GM12878 (cell line): ENCODE results near the gene CCDC85B. TPM values are rescaled to one million over a fixed set of nuclear protein-coding genes. Genes with fewer than 3 reads are reported as not detected.
A peak's percentile ranks its signal among the peaks of the same experiment; 100 is the strongest.

Experiments used
- ATAC-seq: fragments of 200-7000 bp; cut with Tn5 transposase; 3 replicates; pipeline ENCODE4 v1.9.1; 2020; ENCODE audit warnings: mild to moderate bottlenecking, moderate library complexity
- BruUV-seq: library from RNA; stranded (reverse); fragments of 400-500 nt; replicated peaks from 2 replicates; lab custom pipeline; 2021; lab: Mats Ljungman, UMichigan
- CTCF ChIA-PET: fragments of 300-600 bp; sonication (Branson Sonifier 250); formaldehyde crosslinking; extraction: SDS; loops from one replicate; lab custom pipeline; 2021; ENCODE audit warnings: inconsistent platforms; lab: Yijun Ruan, JAX
- POLR2A ChIA-PET: fragments of 350-600 bp; formaldehyde crosslinking; extraction: SDS; loops from one replicate; lab custom pipeline; 2021; ENCODE audit warnings: inconsistent platforms; lab: Charles Lee
- RAD21 ChIA-PET: fragments of 300-600 bp; sonication (Branson Sonifier 250); formaldehyde crosslinking; loops from one replicate; lab custom pipeline; 2023; ENCODE audit warnings: antibody characterized with exemption; ENCODE audit not compliant: unreplicated experiment; lab: Charles Lee
- SMC1A ChIA-PET: fragments of 300-600 bp; sonication (Branson Sonifier 250); formaldehyde crosslinking; loops from one replicate; lab custom pipeline; 2023; ENCODE audit not compliant: unreplicated experiment, uncharacterized antibody; lab: Charles Lee
- DNase-seq: peaks from one replicate; pipeline ENCODE4 v3.0.0-alpha.2; 2011; ENCODE audit warnings: low read depth, low spot score
- FAIRE-seq: peaks from 3 replicates; lab custom pipeline; 2011; peaks lifted over from hg19 to GRCh38; lab: Jason Lieb, UNC
- H2AFZ ChIP-seq: 2 replicates; pipeline ENCODE4 v1.6.0; 2011; ENCODE audit warnings: low read depth, low read length, control low read depth; ENCODE audit not compliant: control insufficient read depth
- H3K27ac ChIP-seq: 2 replicates; pipeline ENCODE4 v1.5.1; 2011; ENCODE audit warnings: control low read depth; ENCODE audit not compliant: control insufficient read depth, insufficient read depth
- H3K27me3 ChIP-seq, 2 experiments: replicated peaks in 1 of 2; 2 replicates each; pipeline versions ENCODE4 v1.6.0 to v1.6.1; 2011; ENCODE audit warnings: low read length in 1 of 2; ENCODE audit not compliant: control insufficient read depth in 2 of 2, insufficient read depth in 2 of 2
- H3K36me3 ChIP-seq, 2 experiments: 2 replicates each; pipeline ENCODE4 v1.5.1; 2011; ENCODE audit warnings: low read length in 1 of 2; ENCODE audit not compliant: control insufficient read depth in 2 of 2, insufficient read depth in 2 of 2
- H3K4me1 ChIP-seq: 2 replicates; pipeline ENCODE4 v1.6.1; 2011; ENCODE audit warnings: mild to moderate bottlenecking, low read length, moderate library complexity, mixed read lengths; ENCODE audit not compliant: control insufficient read depth, insufficient read depth
- H3K4me2 ChIP-seq: 2 replicates; pipeline ENCODE4 v1.6.0; 2011; ENCODE audit warnings: control low read depth; ENCODE audit not compliant: control insufficient read depth, insufficient read depth
- H3K4me3 ChIP-seq: fragments of 200-600 bp; sonication (generic); 2 replicates; pipeline ENCODE4 v1.5.1; 2016
- H3K79me2 ChIP-seq: 2 replicates; pipeline ENCODE4 v1.6.0; 2011; ENCODE audit warnings: low read length; ENCODE audit not compliant: control insufficient read depth, insufficient read depth
- H3K9ac ChIP-seq: 2 replicates; pipeline ENCODE4 v1.8.0; 2011; ENCODE audit warnings: low read length, control low read depth, mixed read lengths; ENCODE audit not compliant: control insufficient read depth, insufficient read depth
- H3K9me3 ChIP-seq: replicated peaks from 3 replicates; pipeline ENCODE4 v1.5.1; 2011; ENCODE audit warnings: mild to moderate bottlenecking, low read length; ENCODE audit not compliant: control insufficient read depth, insufficient read depth
- H4K20me1 ChIP-seq: 2 replicates; pipeline ENCODE4 v1.6.0; 2011; ENCODE audit not compliant: control insufficient read depth, insufficient read depth
- ATF3 ChIP-seq: IDR thresholded peaks from 2 replicates; pipeline ENCODE4 v1.6.1; 2011; ENCODE audit warnings: low read depth, mild to moderate bottlenecking, low read length, moderate library complexity, borderline replicate concordance; ENCODE audit errors: extremely low read depth
- BHLHE40 ChIP-seq, 2 experiments: fragments of 450-650 bp in 1 of 2; IDR thresholded peaks; 2 replicates each; pipeline ENCODE4 v1.6.1; 2011 to 2017; ENCODE audit warnings: low read depth in 2 of 2, borderline replicate concordance in 1 of 2, improper control_type of control experiment in 1 of 2, low read length in 1 of 2, mild to moderate bottlenecking in 1 of 2
- BRCA1 ChIP-seq: IDR thresholded peaks from 2 replicates; pipeline ENCODE4 v1.6.1; 2011; ENCODE audit warnings: low read depth, low read length, improper control_type of control experiment
- EZH2 ChIP-seq: IDR thresholded peaks from 2 replicates; pipeline ENCODE4 v1.6.1; 2012; ENCODE audit warnings: low read depth, mild to moderate bottlenecking, control low read depth, inconsistent platforms, low read length, borderline replicate concordance; ENCODE audit not compliant: control insufficient read depth
- FOXK2 ChIP-seq: fragments of 450-650 bp; IDR thresholded peaks from 2 replicates; pipeline ENCODE4 v1.6.1; 2017; ENCODE audit warnings: mild to moderate bottlenecking, moderate library complexity
- KDM1A ChIP-seq: fragments of 200-600 bp; sonication (generic); IDR thresholded peaks from 2 replicates; pipeline ENCODE4 v1.6.1; 2016; ENCODE audit warnings: borderline replicate concordance
- MEF2A ChIP-seq: IDR thresholded peaks from 2 replicates; pipeline ENCODE4 v1.6.1; 2011; ENCODE audit warnings: low read depth, mild to moderate bottlenecking, low read length, moderate library complexity; ENCODE audit not compliant: insufficient read depth
- MYC ChIP-seq: IDR thresholded peaks from 2 replicates; pipeline ENCODE4 v1.6.1; 2011; ENCODE audit warnings: mild to moderate bottlenecking, low read length, moderate library complexity, inconsistent platforms; ENCODE audit not compliant: insufficient read depth, insufficient replicate concordance, insufficient read length, severe bottlenecking
- NFXL1 ChIP-seq: fragments of 450-650 bp; IDR thresholded peaks from 2 replicates; pipeline ENCODE4 v1.6.1; 2017; ENCODE audit warnings: antibody characterized with exemption, mild to moderate bottlenecking, borderline replicate concordance
- POLR2AphosphoS5 ChIP-seq: IDR thresholded peaks from 2 replicates; pipeline ENCODE4 v1.6.1; 2011; ENCODE audit warnings: mild to moderate bottlenecking, low read length, inconsistent platforms
- POU2F2 ChIP-seq: IDR thresholded peaks from 3 replicates; pipeline ENCODE4 v1.6.1; 2011; ENCODE audit warnings: low read depth, mild to moderate bottlenecking, low read length, borderline replicate concordance
- RAD21 ChIP-seq: IDR thresholded peaks from 2 replicates; pipeline ENCODE4 v1.6.1; 2011; ENCODE audit warnings: mild to moderate bottlenecking, low read depth, low read length, moderate library complexity; ENCODE audit not compliant: insufficient read depth
- TCF7 ChIP-seq: IDR thresholded peaks from 2 replicates; pipeline ENCODE4 v1.6.1; 2014; ENCODE audit warnings: antibody characterized with exemption, borderline replicate concordance
- ZNF687 ChIP-seq: fragments of 450-650 bp; IDR thresholded peaks from 2 replicates; pipeline ENCODE4 v1.6.1; 2017; ENCODE audit warnings: mild to moderate bottlenecking, moderate library complexity
- WGBS: methylation state at CpG from one replicate; pipeline ENCODE4 v1.1.6; 2016; ENCODE audit warnings: low lambda C conversion rate; ENCODE audit not compliant: insufficient replicate concordance, insufficient coverage; ENCODE audit errors: missing lambda C conversion rate; 5-methylcytosine and 5-hydroxymethylcytosine counted together
- in situ Hi-C: fragments of 300-500 bp; cut with MboI; formaldehyde crosslinking; loops from 9 replicates; pipeline ENCODE4 v1.14.3; 2018; ENCODE audit warnings: mixed read lengths
- intact Hi-C: fragments of 100-400 bp; cut with micrococcal nuclease; formaldehyde crosslinking; loops from one replicate; pipeline ENCODE4 v1.14.2; 2022; ENCODE audit not compliant: unreplicated experiment
- polyA plus RNA-seq, 11 experiments: library from polyadenylated mRNA; depleted of rRNA in 4 of 11; unstranded in 6 of 11; stranded (reverse) in 5 of 11; fragments of >200 nt; fragmentation: Nextera tagmentation in 4 of 11; fragmentation: Illumina TruSeq in 1 of 11; extraction: Ambion mirVana in 4 of 11; extraction: Trizol in 1 of 11; gene quantifications; 1 replicate in 1 of 11; 2 replicates in 10 of 11; pipeline versions ENCODE4 v1.2.1 to v1.2.3, GENCODE V29; 2011 to 2016; ENCODE audit warnings: inconsistent platforms in 2 of 11, missing spikeins in 2 of 11, low read depth in 1 of 11
- total RNA-seq, 4 experiments: library from RNA; depleted of rRNA in 3 of 4; stranded (reverse); fragments of >200 nt in 3 of 4; fragmentation: Illumina TruSeq in 1 of 4; extraction: Trizol in 1 of 4; gene quantifications; 2 replicates each; pipeline versions ENCODE4 v1.2.1 to v1.2.3, GENCODE V29; 2013 to 2021
- TF ChIP-seq, protein P1 (sequence below): fragments of 450-650 bp; IDR thresholded peaks from 2 replicates; pipeline ENCODE4 v1.6.1; 2014; ENCODE audit warnings: mild to moderate bottlenecking

The CCDC85B gene
- total and polyA plus RNA-seq, 10 of the 15 experiments (the other 5 are each of a cell fraction or from before 2014, with no cell fraction given), result 0.32 to 114 (median 49.5) TPM

GRCh38 chr11:65897020-65897471, 6.6 kb downstream of the CCDC85B start (continued):
- TF ChIP-seq MEF2A, result no peak

GRCh38 chr11:65898656-65899355, 8.3 kb downstream of the CCDC85B start:
- ChIA-PET SMC1A (interaction anchor here (0.9 to 5.6 kb wide), 9 partner anchors 7 to 186 kb away, joined by 3 to 47 read pairs (median 3); partner anchors contain the start of genes CCDC85B, FIBP and KAT5), CTCF (interaction anchor here (0.9 to 6.5 kb wide), 6 partner anchors 9 to 146 kb away, joined by 4 to 67 read pairs (median 9); partner anchors contain the start of genes CCDC85B, FIBP and MUS81), RAD21 (interaction anchor here (0.8 to 1.8 kb wide), 7 partner anchors 10 to 119 kb away, joined by 3 to 20 read pairs (median 5); partner anchors contain the start of genes AP5B1, CCDC85B, FIBP and MUS81), POLR2A (interaction anchor here (0.5 to 3.6 kb wide), 9 partner anchors 10 to 238 kb away, joined by 4 to 62 read pairs (median 6); partner anchors contain the start of genes CCDC85B, FIBP and MUS81)
- peak overlapping the region; percentile 58 for H2AFZ ChIP-seq
- H3K9ac ChIP-seq, result peak overlapping the region; percentile 3
- intact Hi-C loops, result loop anchor here (10.0 kb wide), 1 partner anchor 236 kb away; no protein-coding TSS in a partner anchor
- DNase-seq (no peak), FAIRE-seq (no peak), ATAC-seq (no peak)
- no peaks in the 10 kb centered on the region for H3K36me3 ChIP-seq
- peaks cover 12% of the 10 kb centered on the region; the same call in 1 of the 2 replicates for H3K4me1 ChIP-seq
- H3K79me2 ChIP-seq, result peaks cover 15% of the 10 kb centered on the region
- no TSS peak for BruUV-seq
- H3K9me3 ChIP-seq, result no peaks in the 10 kb centered on the region
- 21% methylated on average over 27 of the region's 28 CpGs for whole genome bisulfite sequencing
- peak overlapping the region; percentile 86 for H3K4me2 ChIP-seq
- H4K20me1 ChIP-seq, result no peaks in the 10 kb centered on the region
- in situ Hi-C loops, result no loop called here
- H3K27ac ChIP-seq, result no peak overlapping the region
- peak overlapping the region; percentile 84 for H3K4me3 ChIP-seq
- H3K27me3 ChIP-seq, result no peaks in the 10 kb centered on the region; a peak in 1 of 4 replicates
- TF ChIP-seq EZH2 (no peak), FOXK2 (no peak), ATF3 (no peak), MYC (no peak), POU2F2 (0 out of 3 replicates have a peak, but pooled peaks have one; percentile 9), POLR2AphosphoS5 (no peak), BRCA1 (no peak), TCF7 (no peak), ZNF687 (no peak), NFXL1 (no peak), RAD21 (no peak), BHLHE40 (IDR thresholded peaks at IDR 0.05; ENCODE audit: borderline replicate concordance in 1 of 2, low read depth in 2 of 2, low read length in 1 of 2) (no peak), KDM1A (no peak)
- TF ChIP-seq, protein P1, sequence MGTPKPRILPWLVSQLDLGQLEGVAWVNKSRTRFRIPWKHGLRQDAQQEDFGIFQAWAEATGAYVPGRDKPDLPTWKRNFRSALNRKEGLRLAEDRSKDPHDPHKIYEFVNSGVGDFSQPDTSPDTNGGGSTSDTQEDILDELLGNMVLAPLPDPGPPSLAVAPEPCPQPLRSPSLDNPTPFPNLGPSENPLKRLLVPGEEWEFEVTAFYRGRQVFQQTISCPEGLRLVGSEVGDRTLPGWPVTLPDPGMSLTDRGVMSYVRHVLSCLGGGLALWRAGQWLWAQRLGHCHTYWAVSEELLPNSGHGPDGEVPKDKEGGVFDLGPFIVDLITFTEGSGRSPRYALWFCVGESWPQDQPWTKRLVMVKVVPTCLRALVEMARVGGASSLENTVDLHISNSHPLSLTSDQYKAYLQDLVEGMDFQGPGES, result no peak
